ENCODE measurements around the gene NID2.

Gene NID2

DNA sequence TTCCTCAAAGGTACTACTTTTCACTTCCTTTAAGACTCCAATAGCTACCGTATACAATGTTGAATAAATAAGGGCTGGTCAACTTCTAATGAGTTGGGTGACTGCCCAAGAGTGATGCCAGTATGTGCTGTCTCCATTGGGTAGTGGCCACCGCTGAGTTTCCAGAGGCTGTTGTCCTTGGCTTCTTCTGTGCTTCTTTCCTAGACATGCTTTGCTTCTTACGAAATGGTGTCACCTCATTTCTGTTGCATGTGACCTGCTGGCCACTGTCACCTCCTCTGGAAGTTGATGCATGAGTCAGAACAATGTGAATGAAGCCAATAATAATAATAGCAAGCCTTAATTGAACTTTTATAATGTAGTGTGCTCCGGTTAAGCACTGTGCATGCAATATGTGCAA lies 7.5 kb upstream of the NID2 start:
- Histone ChIP-seq H3K4me3 (ENCODE audit: low read length) (no peak overlapping the region), H3K4me1 (ENCODE audit: insufficient read depth, low read length) (no peaks in the 10 kb centered on the region), H3K36me3 (ENCODE audit: insufficient read depth, low read length) (no peaks in the 10 kb centered on the region), H2AFZ (ENCODE audit: low read depth, low read length) (no peak overlapping the region), H3K9me3 (ENCODE audit: low read length) (no peaks in the 10 kb centered on the region), H3K27me3 (ENCODE audit: insufficient read depth, low read length) (peaks cover 1% of the 10 kb centered on the region)

DNA sequence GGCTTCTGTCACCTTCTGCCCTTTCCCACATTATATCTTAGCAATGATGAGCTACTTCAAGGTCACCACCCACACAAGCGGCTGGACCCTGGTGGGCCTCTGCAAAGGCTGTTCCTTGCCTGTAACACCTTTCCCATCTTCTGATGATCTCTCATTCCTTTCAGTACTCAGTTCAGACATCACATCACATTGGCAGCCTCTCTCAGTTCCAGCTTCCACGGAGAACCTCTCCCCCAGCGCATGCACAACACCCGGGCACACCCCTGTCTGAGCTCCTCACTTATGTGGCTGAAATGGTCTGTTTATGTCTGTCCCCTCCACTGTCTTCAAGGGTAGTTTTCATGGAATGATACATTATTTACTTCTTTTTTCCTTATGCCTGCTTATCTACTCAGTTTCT lies 6.5 kb upstream of the NID2 start:
- no peak overlapping the region for H3K4me3 ChIP-seq (ENCODE audit: low read length)
- no peaks in the 10 kb centered on the region for H3K36me3 ChIP-seq (ENCODE audit: insufficient read depth, low read length)
- H3K27me3 ChIP-seq (ENCODE audit: insufficient read depth, low read length): peaks cover 11% of the 10 kb centered on the region
- no peaks in the 10 kb centered on the region for H3K4me1 ChIP-seq (ENCODE audit: insufficient read depth, low read length)
- H3K9me3 ChIP-seq (ENCODE audit: low read length): no peaks in the 10 kb centered on the region
- H2AFZ ChIP-seq (ENCODE audit: low read depth, low read length): no peak overlapping the region

DNA sequence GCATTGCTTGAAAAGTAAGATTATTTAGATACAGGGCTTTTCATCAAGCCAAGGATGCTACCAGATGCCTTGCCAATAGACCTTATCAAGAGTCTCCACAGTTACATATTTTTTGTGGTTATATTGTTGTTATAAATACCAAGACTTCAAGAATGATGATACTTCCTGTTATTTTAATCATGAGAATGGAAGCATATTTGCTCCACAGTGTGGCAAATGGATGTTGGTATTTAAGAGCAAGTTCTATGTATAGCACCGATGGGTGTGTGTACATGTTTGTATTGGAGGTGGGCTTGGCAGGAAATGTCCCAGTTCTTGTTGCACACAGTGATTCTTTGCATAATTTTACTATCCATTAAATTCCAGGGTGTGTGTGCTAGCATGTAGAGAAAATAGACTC lies 4.4 kb upstream of the NID2 start:
- Histone ChIP-seq H3K4me3 (ENCODE audit: low read length) (no peak overlapping the region), H3K36me3 (ENCODE audit: insufficient read depth, low read length) (no peaks in the 10 kb centered on the region), H3K9me3 (ENCODE audit: low read length) (no peaks in the 10 kb centered on the region), H3K4me1 (ENCODE audit: insufficient read depth, low read length) (peaks cover 8% of the 10 kb centered on the region), H2AFZ (ENCODE audit: low read depth, low read length) (no peak overlapping the region), H3K27me3 (ENCODE audit: insufficient read depth, low read length) (peaks cover 23% of the 10 kb centered on the region)

DNA sequence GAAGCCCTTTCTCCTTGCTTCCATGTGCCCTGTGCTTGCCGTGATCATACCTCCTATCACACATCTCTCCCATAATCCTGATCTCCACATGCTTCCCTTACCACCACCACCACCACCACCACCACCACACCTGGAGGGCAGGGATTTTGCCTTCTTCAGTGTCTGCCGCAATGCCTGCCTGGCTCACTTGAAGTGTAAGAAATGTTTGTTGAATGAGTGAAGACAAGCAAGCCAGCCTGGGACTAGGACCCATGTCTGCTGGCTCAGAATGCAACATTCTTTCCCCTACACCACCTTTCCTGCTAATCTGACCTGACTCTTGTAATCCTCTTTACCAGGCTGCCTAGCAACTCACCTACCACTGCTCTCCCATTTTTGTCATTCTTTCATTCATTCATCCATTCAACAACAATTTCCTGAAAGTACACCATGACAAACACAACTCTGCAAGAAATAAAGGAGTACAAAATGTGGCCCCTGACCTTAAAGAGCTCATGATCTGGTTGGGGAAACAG lies 3.5 kb upstream of the NID2 start:
- Histone ChIP-seq H3K36me3 (ENCODE audit: insufficient read depth, low read length) (no peaks in the 10 kb centered on the region), H2AFZ (ENCODE audit: low read depth, low read length) (no peak overlapping the region), H3K27me3 (ENCODE audit: insufficient read depth, low read length) (peaks cover 30% of the 10 kb centered on the region), H3K4me1 (ENCODE audit: insufficient read depth, low read length) (peaks cover 18% of the 10 kb centered on the region), H3K9me3 (ENCODE audit: low read length) (no peaks in the 10 kb centered on the region), H3K4me3 (ENCODE audit: low read length) (no peak overlapping the region)

DNA sequence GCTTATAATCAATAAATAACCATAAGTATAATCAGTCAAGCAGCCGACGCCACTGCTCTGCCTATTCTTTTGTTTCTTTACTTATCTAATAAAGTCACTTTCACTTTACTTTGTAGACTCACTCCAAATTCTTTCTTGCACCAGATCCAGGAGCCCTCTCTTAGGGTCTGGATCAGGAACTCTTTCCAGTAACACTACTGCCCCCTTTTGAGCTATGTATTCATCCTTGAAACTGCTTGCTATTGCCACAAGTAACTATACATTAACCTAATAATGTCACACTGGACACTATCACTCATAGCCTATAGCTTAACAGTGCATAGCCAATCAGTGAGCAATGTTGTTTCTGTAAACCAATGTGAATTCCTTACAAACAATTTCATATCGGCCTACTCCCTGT lies 2.8 kb upstream of the NID2 start:
- Histone ChIP-seq H3K9me3 (ENCODE audit: low read length) (no peaks in the 10 kb centered on the region), H3K4me1 (ENCODE audit: insufficient read depth, low read length) (peaks cover 19% of the 10 kb centered on the region), H3K27me3 (ENCODE audit: insufficient read depth, low read length) (peaks cover 35% of the 10 kb centered on the region), H2AFZ (ENCODE audit: low read depth, low read length) (no peak overlapping the region), H3K36me3 (ENCODE audit: insufficient read depth, low read length) (no peaks in the 10 kb centered on the region), H3K4me3 (ENCODE audit: low read length) (no peak overlapping the region)

DNA sequence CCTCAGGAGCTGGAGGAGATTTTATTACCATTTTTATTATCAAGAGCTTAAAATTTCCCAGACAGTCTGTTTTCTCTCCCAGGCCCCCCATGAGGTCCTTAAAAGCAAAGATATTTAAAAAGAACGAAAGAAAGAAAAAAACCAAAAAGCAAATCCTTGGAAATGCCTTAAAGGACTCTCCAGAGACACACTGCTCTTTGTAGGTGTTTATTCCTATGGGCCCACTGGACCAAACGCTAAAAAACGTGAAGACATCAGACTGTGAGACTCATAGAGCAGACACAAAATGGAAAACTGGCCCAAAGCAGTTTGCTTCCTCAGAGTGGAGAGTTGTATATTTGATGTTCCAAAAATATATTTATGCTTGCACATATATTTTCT lies 1.2 kb upstream of the NID2 start:
- H3K27me3 ChIP-seq (ENCODE audit: insufficient read depth, low read length): peaks cover 37% of the 10 kb centered on the region
- no peaks in the 10 kb centered on the region for H3K9me3 ChIP-seq (ENCODE audit: low read length)
- H2AFZ ChIP-seq (ENCODE audit: low read depth, low read length): peak overlapping the region; percentile 73
- H3K4me3 ChIP-seq (ENCODE audit: low read length): no peak overlapping the region
- H3K36me3 ChIP-seq (ENCODE audit: insufficient read depth, low read length): no peaks in the 10 kb centered on the region
- peaks cover 19% of the 10 kb centered on the region for H3K4me1 ChIP-seq (ENCODE audit: insufficient read depth, low read length)

DNA sequence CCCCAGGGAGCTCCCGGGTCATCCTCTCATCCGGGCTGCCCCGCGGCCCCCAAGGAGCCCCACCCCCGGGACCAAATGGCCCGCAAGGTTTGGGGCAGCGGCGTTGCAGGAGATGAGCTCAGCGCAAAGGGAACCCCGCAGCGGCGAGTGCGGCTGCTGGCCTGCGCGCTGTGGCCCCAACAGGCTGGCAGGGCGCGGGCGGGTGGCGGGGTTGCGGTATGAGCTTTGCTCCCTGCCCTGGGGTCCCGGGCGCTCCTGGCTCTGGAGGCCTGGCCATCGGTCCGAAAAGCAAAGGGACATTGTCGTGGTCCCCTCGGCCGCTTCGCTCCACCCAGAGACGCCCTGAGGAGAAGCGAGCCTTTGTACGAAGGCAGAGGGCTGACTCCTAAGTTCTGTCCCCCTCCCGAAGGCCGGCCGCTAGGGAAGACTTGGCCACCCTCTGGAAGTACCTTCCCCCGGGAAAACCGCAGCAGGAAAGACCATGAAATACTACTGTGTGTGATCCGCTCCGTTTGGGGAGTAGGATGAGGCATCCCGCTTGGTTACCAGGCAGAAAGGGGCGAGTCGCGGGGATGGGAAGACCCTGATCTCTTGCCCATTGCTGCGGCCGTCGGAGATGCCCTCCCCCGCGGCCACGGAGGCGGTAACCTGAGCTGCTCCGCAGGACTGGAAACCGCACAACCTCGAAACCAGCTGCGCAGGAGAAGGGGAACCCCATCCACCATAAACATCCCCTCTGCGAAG lies 620 bp upstream of the NID2 start:
- Histone ChIP-seq H3K27me3 (ENCODE audit: insufficient read depth, low read length) (peaks cover 37% of the 10 kb centered on the region), H2AFZ (ENCODE audit: low read depth, low read length) (peak overlapping the region; percentile 73), H3K9me3 (ENCODE audit: low read length) (no peaks in the 10 kb centered on the region)

DNA sequence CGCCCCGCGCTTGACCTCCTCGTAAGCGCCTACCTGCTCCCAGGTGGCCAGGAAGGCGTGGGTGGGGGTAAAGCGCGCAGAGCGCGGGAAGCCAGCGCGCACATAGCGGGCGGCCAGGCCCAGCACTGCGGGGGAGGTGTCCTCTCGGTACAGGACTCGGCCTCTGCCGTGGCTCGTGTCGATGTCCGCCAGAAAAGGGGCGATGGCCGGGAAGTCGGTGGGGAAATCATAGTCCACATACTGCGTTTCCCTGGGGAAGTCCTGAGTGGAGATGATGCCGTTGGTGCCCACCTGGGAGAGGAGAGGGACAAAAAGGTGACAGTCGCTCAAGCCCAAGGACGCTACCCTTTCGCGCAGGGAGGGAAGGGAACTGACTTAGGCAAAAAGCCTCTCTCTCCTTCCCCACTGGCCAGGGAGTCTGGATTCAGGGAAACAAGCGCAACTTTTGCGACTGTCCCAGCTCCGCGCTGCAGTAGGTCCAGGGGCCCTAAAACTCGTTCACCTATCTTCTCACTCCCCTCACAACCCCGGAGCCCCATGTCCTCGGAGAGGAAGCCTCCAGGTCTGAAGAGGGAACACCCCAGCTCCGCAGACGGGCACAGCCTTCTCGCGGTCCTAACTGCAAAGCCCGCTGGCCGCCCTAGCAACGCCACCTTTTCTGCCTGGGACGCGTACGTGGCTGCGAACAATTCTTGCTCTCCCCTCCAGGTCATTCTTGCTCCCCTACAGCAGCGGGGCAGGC lies 815 bp downstream of the NID2 start:
- H3K4me1 ChIP-seq (ENCODE audit: insufficient read depth, low read length): peaks cover 19% of the 10 kb centered on the region
- H3K4me3 ChIP-seq (ENCODE audit: low read length): peak overlapping the region; percentile 46
- H3K27me3 ChIP-seq (ENCODE audit: insufficient read depth, low read length): peaks cover 37% of the 10 kb centered on the region
- H2AFZ ChIP-seq (ENCODE audit: low read depth, low read length): peak overlapping the region; percentile 73
- H3K9me3 ChIP-seq (ENCODE audit: low read length): no peaks in the 10 kb centered on the region
- no peaks in the 10 kb centered on the region for H3K36me3 ChIP-seq (ENCODE audit: insufficient read depth, low read length)

More for the DNA sequence above, 620 bp upstream of the NID2 start:
- H3K4me1 ChIP-seq (ENCODE audit: insufficient read depth, low read length): peaks cover 19% of the 10 kb centered on the region
- no peaks in the 10 kb centered on the region for H3K36me3 ChIP-seq (ENCODE audit: insufficient read depth, low read length)
- peak overlapping the region; percentile 46 for H3K4me3 ChIP-seq (ENCODE audit: low read length)

DNA sequence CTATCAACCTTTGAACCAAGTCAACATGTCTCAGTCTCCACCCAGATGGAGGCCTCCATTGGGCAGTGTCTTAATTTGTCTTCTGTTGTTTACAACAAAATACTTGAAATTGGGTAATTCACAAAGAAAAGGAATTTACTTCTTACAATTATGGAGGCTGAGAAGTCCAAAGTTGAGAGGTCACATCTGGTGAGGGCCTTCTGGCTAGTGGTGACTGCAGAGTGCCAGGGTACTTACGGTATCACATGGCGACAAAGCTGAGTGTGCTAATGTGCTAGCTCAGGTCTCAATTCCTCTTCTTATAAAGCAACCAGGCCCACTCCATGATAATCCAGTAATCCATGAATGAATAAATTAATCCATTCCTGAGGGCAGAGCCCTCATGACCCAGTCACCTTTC lies 4.7 kb downstream of the NID2 start:
- Histone ChIP-seq H3K4me3 (ENCODE audit: low read length) (no peak overlapping the region), H3K9me3 (ENCODE audit: low read length) (no peaks in the 10 kb centered on the region), H3K27me3 (ENCODE audit: insufficient read depth, low read length) (peaks cover 14% of the 10 kb centered on the region), H3K36me3 (ENCODE audit: insufficient read depth, low read length) (no peaks in the 10 kb centered on the region), H3K4me1 (ENCODE audit: insufficient read depth, low read length) (peaks cover 13% of the 10 kb centered on the region), H2AFZ (ENCODE audit: low read depth, low read length) (no peak overlapping the region)

DNA sequence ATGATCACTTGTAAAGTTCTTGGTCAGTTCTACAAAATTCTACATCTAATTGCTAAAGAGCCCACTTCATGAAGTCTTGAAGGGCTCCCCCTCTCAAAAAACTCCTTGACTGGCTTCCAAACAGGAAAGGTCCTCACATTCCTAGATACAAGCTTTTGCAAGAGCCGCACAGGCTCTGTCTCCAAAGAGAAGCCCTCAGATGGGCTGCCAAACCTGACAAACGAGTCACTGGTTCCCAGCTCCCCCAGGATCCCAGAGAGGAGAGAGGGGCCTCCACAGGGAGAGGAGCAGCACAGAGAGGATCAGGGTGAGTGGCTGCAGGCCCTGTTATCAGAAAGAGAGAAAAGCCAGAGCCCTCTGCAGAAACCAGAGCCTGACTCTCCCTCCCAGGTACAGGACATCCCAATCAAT lies 5.8 kb downstream of the NID2 start:
- Histone ChIP-seq H3K4me1 (ENCODE audit: insufficient read depth, low read length) (peaks cover 8% of the 10 kb centered on the region), H2AFZ (ENCODE audit: low read depth, low read length) (no peak overlapping the region), H3K9me3 (ENCODE audit: low read length) (no peaks in the 10 kb centered on the region), H3K36me3 (ENCODE audit: insufficient read depth, low read length) (no peaks in the 10 kb centered on the region), H3K27me3 (ENCODE audit: insufficient read depth, low read length) (peaks cover 14% of the 10 kb centered on the region), H3K4me3 (ENCODE audit: low read length) (no peak overlapping the region)

DNA sequence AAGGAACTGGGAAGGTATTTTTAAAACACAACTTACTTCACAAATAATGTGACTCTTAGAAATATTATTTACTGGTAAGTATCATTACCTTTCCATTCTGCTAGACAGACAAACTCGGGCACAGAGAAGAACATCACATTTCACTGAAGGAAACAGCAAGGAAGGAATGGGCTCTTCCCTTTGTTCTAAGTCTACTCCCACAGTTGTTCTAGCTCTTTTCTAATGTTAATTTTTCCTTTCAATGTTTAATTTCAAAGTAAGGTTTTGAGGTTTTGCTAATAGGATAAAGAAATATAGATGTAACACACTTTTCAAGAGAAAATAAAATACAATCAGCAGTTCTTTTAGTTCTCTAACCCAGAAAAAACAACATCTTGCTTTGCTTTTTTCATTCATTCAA lies 7.0 kb downstream of the NID2 start:
- H3K27me3 ChIP-seq (ENCODE audit: insufficient read depth, low read length): peaks cover 4% of the 10 kb centered on the region

DNA sequence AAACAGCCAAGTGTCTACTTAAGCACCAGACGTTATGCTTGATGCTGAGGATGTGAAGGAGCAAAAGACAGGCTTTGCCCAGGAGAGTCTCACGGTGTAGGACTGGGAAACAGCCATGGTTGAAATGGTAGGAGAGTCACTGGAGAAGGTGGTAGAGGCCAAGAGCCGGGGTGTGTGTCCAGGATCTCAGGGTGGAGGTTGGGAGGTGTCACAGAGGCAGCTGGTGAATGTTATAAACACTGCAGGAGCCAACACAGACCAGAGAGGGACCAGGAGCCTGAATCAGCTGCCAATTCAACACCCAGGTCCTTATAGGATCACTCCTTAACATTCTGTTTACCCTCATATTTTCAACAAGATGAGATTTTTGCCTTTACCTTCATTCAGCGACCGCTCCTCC lies 7.5 kb downstream of the NID2 start:
- H2AFZ ChIP-seq (ENCODE audit: low read depth, low read length): no peak overlapping the region
- no peak overlapping the region for H3K4me3 ChIP-seq (ENCODE audit: low read length)
- H3K9me3 ChIP-seq (ENCODE audit: low read length): no peaks in the 10 kb centered on the region
- H3K4me1 ChIP-seq (ENCODE audit: insufficient read depth, low read length): no peaks in the 10 kb centered on the region
- no peaks in the 10 kb centered on the region for H3K27me3 ChIP-seq (ENCODE audit: insufficient read depth, low read length)
- no peaks in the 10 kb centered on the region for H3K36me3 ChIP-seq (ENCODE audit: insufficient read depth, low read length)

More for the DNA sequence above, 7.0 kb downstream of the NID2 start:
- Histone ChIP-seq H3K4me3 (ENCODE audit: low read length) (no peak overlapping the region), H2AFZ (ENCODE audit: low read depth, low read length) (no peak overlapping the region), H3K4me1 (ENCODE audit: insufficient read depth, low read length) (no peaks in the 10 kb centered on the region), H3K9me3 (ENCODE audit: low read length) (no peaks in the 10 kb centered on the region), H3K36me3 (ENCODE audit: insufficient read depth, low read length) (no peaks in the 10 kb centered on the region)

DNA sequence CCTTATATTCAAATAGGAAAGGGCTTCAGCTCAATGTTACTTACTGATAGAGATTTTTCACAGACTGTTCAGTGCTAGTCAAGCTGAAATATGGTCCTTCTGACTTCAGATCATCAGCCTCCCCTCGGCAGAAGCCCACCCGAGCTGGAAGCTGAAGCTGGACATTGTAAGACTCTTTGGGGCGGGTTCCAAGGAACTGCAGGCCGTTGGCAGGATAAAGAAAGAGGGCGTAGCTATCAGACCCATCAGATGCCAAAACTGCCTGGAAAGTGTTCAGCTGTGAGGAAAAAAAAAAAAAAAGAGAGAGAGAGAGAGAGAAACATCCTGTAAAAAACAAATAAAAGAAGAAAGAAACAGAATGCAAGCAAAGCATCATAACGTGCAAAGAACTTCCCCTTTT lies 8.8 kb downstream of the NID2 start:
- H3K4me3 ChIP-seq (ENCODE audit: low read length): no peak overlapping the region
- H3K27me3 ChIP-seq (ENCODE audit: insufficient read depth, low read length): no peaks in the 10 kb centered on the region
- no peak overlapping the region for H2AFZ ChIP-seq (ENCODE audit: low read depth, low read length)
- no peaks in the 10 kb centered on the region for H3K4me1 ChIP-seq (ENCODE audit: insufficient read depth, low read length)
- H3K9me3 ChIP-seq (ENCODE audit: low read length): no peaks in the 10 kb centered on the region
- H3K36me3 ChIP-seq (ENCODE audit: insufficient read depth, low read length): no peaks in the 10 kb centered on the region
